CD4-positive, alpha-beta T cell (primary cell): ENCODE measurements around the gene SH3D19. TPM values are rescaled to one million over a fixed set of nuclear protein-coding genes. Genes with fewer than 3 reads are reported as not detected.

Experiments used
- ATAC-seq: fragments of 200-7000 bp; cut with Tn5 transposase; one replicate; pipeline ENCODE4 v1.10.0; 2022; ENCODE audit warnings: mild to moderate bottlenecking; ENCODE audit not compliant: poor library complexity
- CTCF ChIA-PET: fragments of 350-600 bp; sonication (Branson Sonifier 250); formaldehyde crosslinking; loops from one replicate; lab custom pipeline; 2021; ENCODE audit warnings: antibody characterized with exemption, inconsistent platforms; lab: Charles Lee
- POLR2A ChIA-PET: fragments of 350-600 bp; sonication (Branson Sonifier 250); formaldehyde crosslinking; loops from one replicate; lab custom pipeline; 2021; ENCODE audit warnings: antibody characterized with exemption, inconsistent platforms; lab: Charles Lee
- DNase-seq, 14 experiments: peaks; one replicate each; pipeline ENCODE4 v3.0.0-alpha.2; 2013 to 2020; ENCODE audit warnings: mixed read lengths in 2 of 14
- H3K27ac ChIP-seq, 2 donors: one replicate each; pipeline versions ENCODE4 v1.5.1 to v1.7.0; 2013; ENCODE audit warnings: low read length in 2 of 2, low read depth in 1 of 2, mild to moderate bottlenecking in 1 of 2
- H3K27me3 ChIP-seq, 2 experiments: 1 replicate in 1 of 2; 2 replicates in 1 of 2; pipeline versions ENCODE4 v1.6.1 to v1.7.0; 2013; ENCODE audit warnings: low read length in 2 of 2, control low read depth in 1 of 2, mild to moderate bottlenecking in 1 of 2, moderate library complexity in 1 of 2; ENCODE audit not compliant: insufficient read depth in 2 of 2, control insufficient read depth in 1 of 2
- H3K36me3 ChIP-seq: one replicate; pipeline ENCODE4 v1.6.1; 2013; ENCODE audit warnings: low read length, control low read depth; ENCODE audit not compliant: insufficient read depth
- H3K4me1 ChIP-seq: one replicate; pipeline ENCODE4 v1.6.1; 2013; ENCODE audit warnings: low read length, control low read depth; ENCODE audit not compliant: insufficient read depth
- H3K4me3 ChIP-seq: one replicate; pipeline ENCODE4 v1.5.1; 2013; ENCODE audit warnings: mild to moderate bottlenecking, low read length, moderate library complexity
- H3K9me3 ChIP-seq, 2 experiments: 1 replicate in 1 of 2; 2 replicates in 1 of 2; pipeline versions ENCODE4 v1.6.1 to v1.7.0; 2013; ENCODE audit warnings: low read length in 2 of 2, mild to moderate bottlenecking in 2 of 2, control low read depth in 1 of 2, moderate library complexity in 1 of 2; ENCODE audit not compliant: control insufficient read depth in 1 of 2, insufficient read depth in 1 of 2
- H3K27ac Mint-ChIP-seq: one replicate; pipeline ENCODE4 v1.8.0; 2020; ENCODE audit warnings: mixed read lengths
- H3K27me3 Mint-ChIP-seq: one replicate; pipeline ENCODE4 v1.8.0; 2021; ENCODE audit warnings: mixed read lengths
- H3K36me3 Mint-ChIP-seq: one replicate; pipeline ENCODE4 v1.8.0; 2021; ENCODE audit warnings: low read depth, mixed read lengths
- H3K4me1 Mint-ChIP-seq: one replicate; pipeline ENCODE4 v1.8.0; 2021; ENCODE audit warnings: low read depth, mixed read lengths
- H3K4me3 Mint-ChIP-seq: one replicate; pipeline ENCODE4 v1.8.0; 2020; ENCODE audit warnings: mild to moderate bottlenecking, mixed read lengths
- H3K9me3 Mint-ChIP-seq: one replicate; pipeline ENCODE4 v1.8.0; 2020; ENCODE audit warnings: mixed read lengths
- CTCF ChIP-seq: fragments of 200-600 bp; IDR thresholded peaks from one replicate; pipeline ENCODE4 v1.8.0; 2022; ENCODE audit warnings: antibody characterized with exemption, mild to moderate bottlenecking
- intact Hi-C, 2 experiments: fragments of 100-400 bp; cut with DNase I in 1 of 2; cut with micrococcal nuclease in 1 of 2; formaldehyde crosslinking; loops; one replicate each; pipeline versions ENCODE4 v1.15.1 to v1.9.0; 2023 to 2025; cut with DNase I, micrococcal nuclease
- total RNA-seq, 174 experiments: library from RNA in 2 of 174; stranded (reverse) in 2 of 174; gene quantifications; one replicate each; pipeline ENCODE4 v1.2.3 and lab custom pipeline; 2021 to 2026

The SH3D19 gene
- total RNA-seq, 2 experiments from 2014 or later, result 0.27 TPM; not detected in 1

DNA sequence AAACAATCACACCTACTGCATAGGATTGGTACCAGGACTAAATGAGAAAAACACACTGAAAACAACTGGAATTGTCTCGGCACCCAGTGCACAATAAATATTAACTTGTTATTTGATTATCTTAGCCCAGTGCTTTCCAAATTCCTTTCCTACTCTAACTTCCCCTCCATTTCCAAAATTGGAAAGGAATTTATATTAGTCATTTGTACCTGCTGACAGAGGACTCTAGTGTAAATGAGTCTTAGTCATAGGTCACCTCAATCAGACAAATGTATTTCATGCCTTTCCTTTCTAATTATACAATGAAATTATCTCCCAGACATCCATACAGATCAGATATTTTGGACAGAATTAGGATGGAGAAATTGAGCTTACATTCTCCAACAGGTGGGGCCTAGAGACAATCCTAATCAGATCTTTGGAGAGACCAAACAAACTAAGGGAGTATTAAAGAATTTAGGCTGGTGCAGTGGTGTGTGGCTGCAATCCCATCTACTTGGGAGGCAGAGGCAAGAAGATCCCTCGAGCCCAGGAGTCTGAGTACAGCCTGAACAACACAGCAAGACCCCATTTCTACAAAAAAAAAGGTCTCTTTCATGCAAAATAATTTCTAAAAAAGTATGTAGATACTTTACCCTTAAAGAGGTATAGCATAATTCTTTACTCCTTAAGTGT is 10.1 kb downstream of the SH3D19 start:
- Histone ChIP-seq H3K27me3 (no peaks in the 10 kb centered on the region), H3K4me1 (no peaks in the 10 kb centered on the region), H3K4me3 (no peak overlapping the region), H3K27ac (no peak overlapping the region), H3K36me3 (no peaks in the 10 kb centered on the region), H3K9me3 (no peaks in the 10 kb centered on the region)
- Mint-ChIP-seq H3K36me3 (no peaks in the 10 kb centered on the region), H3K27ac (no peak overlapping the region), H3K27me3 (peaks cover 27% of the 10 kb centered on the region), H3K4me1 (no peaks in the 10 kb centered on the region), H3K9me3 (no peaks in the 10 kb centered on the region), H3K4me3 (no peak overlapping the region)
- POLR2A ChIA-PET, result no interaction called here
- intact Hi-C loops, result no loop called here
- DNase-seq (no peak), ATAC-seq (no peak)
- CTCF ChIA-PET, result no interaction called here
- no peak for TF ChIP-seq CTCF

GRCh38 chr4:151314479-151314878 is 10.9 kb downstream of the SH3D19 start:
- Histone ChIP-seq H3K9me3 (no peaks in the 10 kb centered on the region), H3K36me3 (no peaks in the 10 kb centered on the region), H3K4me3 (no peak overlapping the region), H3K27me3 (no peaks in the 10 kb centered on the region), H3K27ac (no peak overlapping the region), H3K4me1 (no peaks in the 10 kb centered on the region)
- no peaks in the 10 kb centered on the region for H3K4me1 Mint-ChIP-seq
- no peak for DNase-seq
- ATAC-seq, result no peak
- ChIA-PET CTCF (no interaction called here), POLR2A (no interaction called here)
- H3K36me3 Mint-ChIP-seq, result no peaks in the 10 kb centered on the region
- H3K27ac Mint-ChIP-seq, result no peak overlapping the region
- peaks cover 18% of the 10 kb centered on the region for H3K27me3 Mint-ChIP-seq
- TF ChIP-seq CTCF, result no peak
- no peak overlapping the region for H3K4me3 Mint-ChIP-seq
- intact Hi-C loops, result no loop called here
- H3K9me3 Mint-ChIP-seq, result no peaks in the 10 kb centered on the region

GRCh38 chr4:151314010-151314355 is 11.4 kb downstream of the SH3D19 start:
- no peaks in the 10 kb centered on the region for H3K27me3 ChIP-seq
- no peak for TF ChIP-seq CTCF
- H3K4me1 Mint-ChIP-seq, result no peaks in the 10 kb centered on the region
- intact Hi-C loops, result no loop called here
- no peaks in the 10 kb centered on the region for H3K9me3 Mint-ChIP-seq
- ATAC-seq (no peak), DNase-seq (no peak)
- H3K9me3 ChIP-seq, result no peaks in the 10 kb centered on the region
- H3K4me1 ChIP-seq, result no peaks in the 10 kb centered on the region
- H3K4me3 Mint-ChIP-seq, result no peak overlapping the region
- H3K36me3 Mint-ChIP-seq, result no peaks in the 10 kb centered on the region
- POLR2A ChIA-PET, result no interaction called here
- no peaks in the 10 kb centered on the region for H3K36me3 ChIP-seq
- no peak overlapping the region for H3K27ac Mint-ChIP-seq
- H3K27me3 Mint-ChIP-seq, result peaks cover 16% of the 10 kb centered on the region
- no peak overlapping the region for H3K27ac ChIP-seq
- CTCF ChIA-PET, result no interaction called here
- no peak overlapping the region for H3K4me3 ChIP-seq
